NCI-H1105 treated with DMSO at 0.1 percent for 48 hours (cell line): ENCODE results near the gene OR2T4.

Source experiments
- DNase-seq: peaks from one replicate; lab custom pipeline; 2025; lab: John Stamatoyannopoulos, UW

The OR2T4 gene

GRCh38 chr1:248361121-248361715 lies at the start of gene OR2T4:
Gene OR2T4, plus strand, starts transcription at chr1:248361665. Its CDS starts 0 bp downstream, at chr1:248361665.
- no peak for DNase-seq

- no peak for DNase-seq
These were observed 44.7 kb upstream of the OR2T4 start for GRCh38 chr1:248316796-248317195.

- DNase-seq: no peak
These were observed 37.0 kb upstream of the OR2T4 start, which contains the start of gene OR2M7 for GRCh38 chr1:248324468-248324867. Gene OR2M7, minus strand, starts transcription at chr1:248324568. Its CDS starts 0 bp downstream, at chr1:248324568.

- no peak for DNase-seq
These were observed 18.0 kb upstream of the OR2T4 start for GRCh38 chr1:248343451-248343850.

GRCh38 chr1:248348475-248348874 lies 13.0 kb upstream of the OR2T4 start, which contains the start of gene OR14C36:
Gene OR14C36, plus strand, starts transcription at chr1:248348775. Its CDS starts 0 bp downstream, at chr1:248348775.
- no peak for DNase-seq

GRCh38 chr1:248359415-248359814 lies 2.0 kb upstream of the OR2T4 start:
- DNase-seq: no peak

GRCh38 chr1:248366609-248367008 lies 5.1 kb downstream of the OR2T4 start:
- DNase-seq: no peak

- DNase-seq: no peak
These were observed 10.9 kb downstream of the OR2T4 start for GRCh38 chr1:248372394-248372793.

GRCh38 chr1:248373761-248374160 lies 12.3 kb downstream of the OR2T4 start:
- DNase-seq: no peak

- DNase-seq: no peak
These were observed 14.0 kb downstream of the OR2T4 start, which contains the start of gene OR2T6 for GRCh38 chr1:248375446-248375845. Gene OR2T6, plus strand, starts transcription at chr1:248375746. Its CDS starts 11,863 bp downstream, at chr1:248387609.

- no peak for DNase-seq
These were observed 15.5 kb downstream of the OR2T4 start for GRCh38 chr1:248376916-248377315.

GRCh38 chr1:248380854-248381253 lies 19.4 kb downstream of the OR2T4 start:
- DNase-seq: no peak

GRCh38 chr1:248388426-248388825 lies 27.0 kb downstream of the OR2T4 start:
- no peak for DNase-seq

GRCh38 chr1:248393050-248393449 lies 31.6 kb downstream of the OR2T4 start:
- DNase-seq: no peak

- DNase-seq: no peak
These were observed 41.3 kb downstream of the OR2T4 start, which contains the start of gene OR2T1 for GRCh38 chr1:248402748-248403147. Gene OR2T1, plus strand, starts transcription at chr1:248403048. Its CDS starts 3,100 bp downstream, at chr1:248406148.

GRCh38 chr1:248404024-248404423 lies 42.6 kb downstream of the OR2T4 start:
- DNase-seq: no peak

GRCh38 chr1:248406721-248407692 lies 45.5 kb downstream of the OR2T4 start:
- DNase-seq: no peak
